SW480 (cell line): ENCODE results near the gene CLEC2L.
A peak's percentile ranks its signal among the peaks of the same experiment; 100 is the strongest.

Source experiments
- DNase-seq: peaks from one replicate; pipeline ENCODE4 v3.0.0-alpha.2; 2016; ENCODE audit warnings: low spot score

CLEC2L gene

GRCh38 chr7:139523199-139523941 is at the start of gene CLEC2L:
Gene CLEC2L, plus strand, starts transcription at chr7:139523685. Its CDS starts 243 bp downstream, at chr7:139523928.
- DNase-seq = no peak

GRCh38 chr7:139476139-139476538 is 47.3 kb upstream of the CLEC2L start:
- DNase-seq = no peak

GRCh38 chr7:139476891-139477290 is 46.6 kb upstream of the CLEC2L start:
- DNase-seq = no peak

- DNase-seq = no peak
Observed at GRCh38 chr7:139479620-139480019, 43.9 kb upstream of the CLEC2L start.

- DNase-seq = no peak
Observed at GRCh38 chr7:139481364-139481763, 42.1 kb upstream of the CLEC2L start.

- DNase-seq = no peak
Observed at GRCh38 chr7:139482122-139482521, 41.4 kb upstream of the CLEC2L start.

GRCh38 chr7:139482662-139483466 is 40.6 kb upstream of the CLEC2L start:
- DNase-seq = peak; percentile 32

GRCh38 chr7:139487366-139488080 is 36.0 kb upstream of the CLEC2L start:
- no peak for DNase-seq

GRCh38 chr7:139488810-139489209 is 34.7 kb upstream of the CLEC2L start:
- DNase-seq = no peak

GRCh38 chr7:139490130-139490529 is 33.4 kb upstream of the CLEC2L start:
- DNase-seq = no peak

GRCh38 chr7:139492293-139492692 is 31.2 kb upstream of the CLEC2L start:
- no peak for DNase-seq

GRCh38 chr7:139494835-139495579 is 28.5 kb upstream of the CLEC2L start:
- DNase-seq = no peak

- no peak for DNase-seq
Observed at GRCh38 chr7:139495580-139496125, 27.8 kb upstream of the CLEC2L start.

GRCh38 chr7:139496528-139496927 is 27.0 kb upstream of the CLEC2L start:
- DNase-seq = no peak

- no peak for DNase-seq
Observed at GRCh38 chr7:139500770-139501138, 22.7 kb upstream of the CLEC2L start.

GRCh38 chr7:139502226-139502625 is 21.3 kb upstream of the CLEC2L start:
- no peak for DNase-seq

- no peak for DNase-seq
Observed at GRCh38 chr7:139505563-139505962, 17.9 kb upstream of the CLEC2L start.

GRCh38 chr7:139509535-139509934 is 13.9 kb upstream of the CLEC2L start:
- DNase-seq = no peak

GRCh38 chr7:139511315-139511714 is 12.2 kb upstream of the CLEC2L start:
- no peak for DNase-seq

- DNase-seq = no peak
Observed at GRCh38 chr7:139515266-139515665, 8.2 kb upstream of the CLEC2L start.

- DNase-seq = no peak
Observed at GRCh38 chr7:139521439-139521838, 2.0 kb upstream of the CLEC2L start.

- no peak for DNase-seq
Observed at GRCh38 chr7:139522830-139523198, 671 bp upstream of the CLEC2L start.
